Right lobe of liver (tissue), 6 donors: Measurements from ENCODE around the gene UBL3. TPM values are rescaled to one million over a fixed set of nuclear protein-coding genes. Genes with fewer than 3 reads are reported as not detected.

Source experiments
- ATAC-seq, 4 donors: fragments of 200-7000 bp; cut with Tn5 transposase; one replicate each; pipeline ENCODE4 v1.9.1; 2020; ENCODE audit warnings: mild to moderate bottlenecking in 4 of 4, moderate library complexity in 4 of 4
- DNase-seq, 3 donors: peaks; one replicate each; pipeline ENCODE4 v3.0.0-alpha.2; 2020
- H3K27ac ChIP-seq, 3 donors: fragments of 200-600 bp; one replicate each; pipeline ENCODE4 v1.8.0; 2022
- H3K27me3 ChIP-seq, 2 donors: fragments of 200-600 bp; one replicate each; pipeline ENCODE4 v1.8.0; 2022
- H3K36me3 ChIP-seq, 4 donors: fragments of 200-600 bp; sonication (generic) in 1 of 4; one replicate each; pipeline versions ENCODE4 v1.5.1 to v1.8.0; 2017 to 2022; ENCODE audit warnings: control low read depth in 1 of 4
- H3K4me1 ChIP-seq, 4 donors: fragments of 200-600 bp; sonication (generic) in 1 of 4; one replicate each; pipeline versions ENCODE4 v1.5.1 to v1.8.0; 2017 to 2022; ENCODE audit warnings: control low read depth in 1 of 4
- H3K4me3 ChIP-seq, 3 donors: fragments of 200-600 bp; one replicate each; pipeline ENCODE4 v1.8.0; 2022
- H3K9me3 ChIP-seq, 4 donors: fragments of 200-600 bp; sonication (generic) in 1 of 4; one replicate each; pipeline versions ENCODE4 v1.5.1 to v1.8.0; 2017 to 2022; ENCODE audit warnings: control low read depth in 1 of 4
- CTCF ChIP-seq, 4 donors: fragments of 200-600 bp in 3 of 4; fragments of 450-650 bp in 1 of 4; IDR thresholded peaks; one replicate each; pipeline versions ENCODE4 v1.5.1 to v1.8.0; 2016 to 2022; ENCODE audit warnings: antibody characterized with exemption in 4 of 4, mild to moderate bottlenecking in 2 of 4
- POLR2A ChIP-seq: fragments of 450-650 bp; IDR thresholded peaks from one replicate; pipeline ENCODE4 v1.6.1; 2017; ENCODE audit warnings: antibody characterized with exemption, mild to moderate bottlenecking
- WGBS: methylation state at CpG from one replicate; pipeline ENCODE4 v1.1.6; 2018; ENCODE audit warnings: low coverage, low lambda C conversion rate; ENCODE audit not compliant: insufficient coverage; ENCODE audit errors: missing lambda C conversion rate; 5-methylcytosine and 5-hydroxymethylcytosine counted together
- intact Hi-C, 2 donors: fragments of 100-400 bp; cut with DNase I; formaldehyde crosslinking; loops; one replicate each; pipeline versions ENCODE4 v1.11.2 to v1.14.1; 2022
- total RNA-seq, 6 experiments: library from RNA; depleted of rRNA in 2 of 6; stranded (reverse); fragments of >200 nt in 2 of 6; fragmentation: NEBNext Ultra II Directional in 3 of 6; extraction: Animal tissue kit (Norgen Biotek cat#: 25700) in 3 of 6; gene quantifications; one replicate each; pipeline versions ENCODE4 v1.1.0 to v1.2.4, GENCODE V29; 2016 to 2023
- donor health status: DM: no; HTN: yes; CAD: no.
- donor health status: DM: no; HTN: no; CAD: no.
- donor health status: DM: no; HTN: no; CAD: no.
- donor health status: DM: no; HTN: yes; CAD: no.
- donor health status: DM: no; HTN: yes; CAD: no.

The UBL3 gene
- total RNA-seq, 6 experiments from 2014 or later = 15.7 to 28.6 (median 23.5) TPM

GRCh38 chr13:29774830-29775229 lies 75.6 kb downstream of the UBL3 start:
- H3K36me3 ChIP-seq = no peaks in the 10 kb centered on the region
- ATAC-seq = no peak
- no peaks in the 10 kb centered on the region for H3K4me1 ChIP-seq
- no peak for TF ChIP-seq CTCF (IDR thresholded peaks at IDR 0.05)
- no peak for TF ChIP-seq POLR2A
- intact Hi-C loops = loop anchor here in 1 of 2 donors (10.0 kb wide), 1 partner anchor 340 kb away; no protein-coding TSS in a partner anchor
- DNase-seq = no peak
- WGBS = 87% methylated on average over 1 of the region's 1 CpG
- no peak overlapping the region for H3K27ac ChIP-seq
- no peak overlapping the region for H3K4me3 ChIP-seq
- H3K27me3 ChIP-seq = no peaks in the 10 kb centered on the region
- H3K9me3 ChIP-seq = no peaks in the 10 kb centered on the region

GRCh38 chr13:29771247-29771646 lies 79.2 kb downstream of the UBL3 start:
- H3K4me1 ChIP-seq = no peaks in the 10 kb centered on the region
- no peak overlapping the region for H3K27ac ChIP-seq
- TF ChIP-seq CTCF (IDR thresholded peaks at IDR 0.05) (peak; percentile 52 to 62 (median 58)), POLR2A (no peak)
- H3K36me3 ChIP-seq = peaks cover 0 to 13% (median 3%) of the 10 kb centered on the region in 4 donors
- no peaks in the 10 kb centered on the region for H3K27me3 ChIP-seq
- no peaks in the 10 kb centered on the region for H3K9me3 ChIP-seq
- WGBS = 16% methylated on average over 2 of the region's 2 CpGs
- DNase-seq (no peak), ATAC-seq (peak; percentile 63 to 76 (median 72))
- intact Hi-C loops = loop anchor here in 1 of 2 donors (10.0 kb wide), 1 partner anchor 344 kb away; no protein-coding TSS in a partner anchor
- H3K4me3 ChIP-seq = no peak overlapping the region

GRCh38 chr13:29767006-29767405 lies 83.4 kb downstream of the UBL3 start:
- no peak for DNase-seq
- no peaks in the 10 kb centered on the region for H3K4me1 ChIP-seq
- TF ChIP-seq POLR2A = no peak
- TF ChIP-seq CTCF (IDR thresholded peaks at IDR 0.05) = no peak
- no peak overlapping the region for H3K4me3 ChIP-seq
- no peak overlapping the region for H3K27ac ChIP-seq
- intact Hi-C loops = no loop called here
- peak; percentile 22 to 61 (median 50) for ATAC-seq
- H3K27me3 ChIP-seq = no peaks in the 10 kb centered on the region
- peaks cover 0 to 16% (median 3%) of the 10 kb centered on the region in 4 donors for H3K36me3 ChIP-seq
- WGBS = 30% methylated on average over 5 of the region's 5 CpGs
- H3K9me3 ChIP-seq = no peaks in the 10 kb centered on the region

- H3K4me3 ChIP-seq = no peak overlapping the region
- H3K4me1 ChIP-seq = no peaks in the 10 kb centered on the region
- no peak for ATAC-seq
- no peaks in the 10 kb centered on the region for H3K27me3 ChIP-seq
- H3K27ac ChIP-seq = no peak overlapping the region
- intact Hi-C loops = no loop called here
- TF ChIP-seq CTCF (IDR thresholded peaks at IDR 0.05) (no peak), POLR2A (no peak)
- no peaks in the 10 kb centered on the region for H3K9me3 ChIP-seq
- no peak for DNase-seq
- 95% methylated on average over 2 of the region's 2 CpGs for WGBS
- peaks cover 0 to 16% (median 3%) of the 10 kb centered on the region in 4 donors for H3K36me3 ChIP-seq
Measured at GRCh38 chr13:29763436-29764180, 86.8 kb downstream of the UBL3 start.
